Amniotic stem cell (primary cell): ENCODE results near the gene CRTC1.

Experiments used
- DNase-seq: peaks from one replicate; lab custom pipeline; 2025; lab: John Stamatoyannopoulos, UW

CRTC1 gene

GRCh38 chr19:18651300-18651699 lies 32.2 kb upstream of the CRTC1 start:
- DNase-seq: no peak

- no peak for DNase-seq
Observed at GRCh38 chr19:18651733-18652132, 31.7 kb upstream of the CRTC1 start.

GRCh38 chr19:18653853-18654252 lies 29.6 kb upstream of the CRTC1 start:
- no peak for DNase-seq

GRCh38 chr19:18654469-18654868 lies 29.0 kb upstream of the CRTC1 start:
- no peak for DNase-seq

GRCh38 chr19:18655173-18655844 lies 28.2 kb upstream of the CRTC1 start:
- DNase-seq: no peak

GRCh38 chr19:18656337-18657086 lies 27.0 kb upstream of the CRTC1 start:
- DNase-seq: no peak

- no peak for DNase-seq
Observed at GRCh38 chr19:18657590-18658365, 25.7 kb upstream of the CRTC1 start.

- no peak for DNase-seq
Observed at GRCh38 chr19:18658366-18658855, 25.1 kb upstream of the CRTC1 start.

GRCh38 chr19:18659281-18660050 lies 24.0 kb upstream of the CRTC1 start:
- no peak for DNase-seq

GRCh38 chr19:18660051-18660910 lies 23.2 kb upstream of the CRTC1 start:
- DNase-seq: no peak

- DNase-seq: no peak
Observed at GRCh38 chr19:18660939-18661670, 22.4 kb upstream of the CRTC1 start.

- DNase-seq: no peak
Observed at GRCh38 chr19:18662972-18663732, 20.3 kb upstream of the CRTC1 start.

GRCh38 chr19:18663940-18664530 lies 19.4 kb upstream of the CRTC1 start:
- DNase-seq: no peak

- DNase-seq: no peak
Observed at GRCh38 chr19:18665771-18666202, 17.7 kb upstream of the CRTC1 start.

GRCh38 chr19:18666317-18666716 lies 17.2 kb upstream of the CRTC1 start:
- DNase-seq: no peak

- DNase-seq: no peak
Observed at GRCh38 chr19:18666784-18667183, 16.7 kb upstream of the CRTC1 start.

- no peak for DNase-seq
Observed at GRCh38 chr19:18667531-18668251, 15.8 kb upstream of the CRTC1 start.

GRCh38 chr19:18668252-18668631 lies 15.2 kb upstream of the CRTC1 start:
- no peak for DNase-seq
